ENCODE measurements around the gene UBE2J2. TPM values are rescaled to one million over a fixed set of nuclear protein-coding genes. Genes with fewer than 3 reads are reported as not detected.
"Not testable (repeated sequence)": the region's sequence is repeated elsewhere in the genome, so short reads cannot be mapped to it uniquely, and the experiment has no call there.

UBE2J2 gene
- total RNA-seq, 1 experiment from 2014 or later: 38.0 TPM

GRCh38 chr1:1256956-1257871, 16.4 kb downstream of the UBE2J2 start:
- DNase-seq (ENCODE audit: low spot score): no peak

GRCh38 chr1:1255611-1256010, 18.0 kb downstream of the UBE2J2 start:
- no peak for DNase-seq (ENCODE audit: low spot score)

- no peak for DNase-seq (ENCODE audit: low spot score)
Measured at GRCh38 chr1:1255078-1255477, 18.6 kb downstream of the UBE2J2 start.

GRCh38 chr1:1254667-1254998, 19.0 kb downstream of the UBE2J2 start:
- DNase-seq (ENCODE audit: low spot score): no peak

GRCh38 chr1:1253972-1254666, 19.5 kb downstream of the UBE2J2 start:
- no peak for DNase-seq (ENCODE audit: low spot score)

- DNase-seq (ENCODE audit: low spot score): no peak
Measured at GRCh38 chr1:1253314-1253713, 20.3 kb downstream of the UBE2J2 start.

- DNase-seq (ENCODE audit: low spot score): no peak
Measured at GRCh38 chr1:1250786-1251284, 22.8 kb downstream of the UBE2J2 start.

- not testable (repeated sequence) for DNase-seq (ENCODE audit: low spot score)
Measured at GRCh38 chr1:1248009-1248913, 25.4 kb downstream of the UBE2J2 start.

GRCh38 chr1:1247341-1247913, 26.2 kb downstream of the UBE2J2 start:
- DNase-seq (ENCODE audit: low spot score): no peak

- no peak for DNase-seq (ENCODE audit: low spot score)
Measured at GRCh38 chr1:1246577-1247340, 26.9 kb downstream of the UBE2J2 start, which contains the start of gene C1QTNF12. C1QTNF12 (minus strand) TSS chr1:1246722; CDS start chr1:1246690, 32 bp downstream.

GRCh38 chr1:1245817-1246576, 27.7 kb downstream of the UBE2J2 start:
- no peak for DNase-seq (ENCODE audit: low spot score)

- no peak for DNase-seq (ENCODE audit: low spot score)
Measured at GRCh38 chr1:1245178-1245816, 28.4 kb downstream of the UBE2J2 start.

GRCh38 chr1:1244192-1244811, 29.4 kb downstream of the UBE2J2 start:
- no peak for DNase-seq (ENCODE audit: low spot score)

- DNase-seq (ENCODE audit: low spot score): no peak
Measured at GRCh38 chr1:1243807-1244191, 29.9 kb downstream of the UBE2J2 start.

- DNase-seq (ENCODE audit: low spot score): no peak
Measured at GRCh38 chr1:1243266-1243660, 30.4 kb downstream of the UBE2J2 start.

- no peak for DNase-seq (ENCODE audit: low spot score)
Measured at GRCh38 chr1:1242461-1243265, 31.0 kb downstream of the UBE2J2 start.

GRCh38 chr1:1241588-1242219, 31.9 kb downstream of the UBE2J2 start:
- DNase-seq (ENCODE audit: low spot score): no peak
